AG09309 (cell line): ENCODE measurements around the gene ZSWIM5.

ENCODE experiments used
- DNase-seq: peaks from one replicate; pipeline ENCODE4 v3.0.0-alpha.2; 2010; ENCODE audit warnings: low read depth
- H3K4me3 ChIP-seq: 2 replicates; pipeline ENCODE4 v1.5.1; 2011; ENCODE audit warnings: mild to moderate bottlenecking, low read depth, low read length, moderate library complexity; ENCODE audit not compliant: control insufficient read depth
- CTCF ChIP-seq: IDR thresholded peaks from 2 replicates; pipeline ENCODE4 v1.5.1; 2011; ENCODE audit warnings: mild to moderate bottlenecking, low read depth, low read length, inconsistent platforms; ENCODE audit not compliant: insufficient read depth, control insufficient read depth; ENCODE audit errors: missing control alignments

The ZSWIM5 gene

GRCh38 chr1:45032837-45033236 lies 173.6 kb downstream of the ZSWIM5 start:
- DNase-seq: no peak
- TF ChIP-seq CTCF: no peak
- H3K4me3 ChIP-seq: no peak overlapping the region

GRCh38 chr1:45026446-45026845 lies 180.0 kb downstream of the ZSWIM5 start:
- TF ChIP-seq CTCF: no peak
- no peak overlapping the region for H3K4me3 ChIP-seq
- DNase-seq: peak; percentile 16

GRCh38 chr1:45023663-45024062 lies 182.7 kb downstream of the ZSWIM5 start:
- no peak for DNase-seq
- no peak overlapping the region for H3K4me3 ChIP-seq
- TF ChIP-seq CTCF: no peak

- H3K4me3 ChIP-seq: no peak overlapping the region
- peak; percentile 16 for DNase-seq
- peak; percentile 92 for TF ChIP-seq CTCF
Measured at GRCh38 chr1:45018599-45019230, 187.7 kb downstream of the ZSWIM5 start.

- no peak for TF ChIP-seq CTCF
- no peak for DNase-seq
- no peak overlapping the region for H3K4me3 ChIP-seq
Measured at GRCh38 chr1:45016767-45017166, 189.6 kb downstream of the ZSWIM5 start.

- no peak overlapping the region for H3K4me3 ChIP-seq
- no peak for TF ChIP-seq CTCF
- no peak for DNase-seq
Measured at GRCh38 chr1:45016090-45016697, 190.2 kb downstream of the ZSWIM5 start.
